ENCODE measurements around the gene PLPP1.

- TF ChIP-seq FOXA1 (IDR thresholded peaks at IDR 0.05), result no peak
- no peak for TF ChIP-seq ZNF384 (IDR thresholded peaks at IDR 0.05)
- no peak for TF ChIP-seq SUZ12 (IDR thresholded peaks at IDR 0.05)
- TF ChIP-seq CTBP1 (IDR thresholded peaks at IDR 0.05; ENCODE audit: borderline replicate concordance), result no peak
- no peak for TF ChIP-seq HDGF (IDR thresholded peaks at IDR 0.05; ENCODE audit: borderline replicate concordance)
- no peak for TF ChIP-seq FOXM1 (IDR thresholded peaks at IDR 0.05; ENCODE audit: borderline replicate concordance)
- TF ChIP-seq ELF4 (IDR thresholded peaks at IDR 0.05), result no peak
- no peak for TF ChIP-seq NFRKB (IDR thresholded peaks at IDR 0.05)
- TF ChIP-seq SP1 (IDR thresholded peaks at IDR 0.05), result no peak
- TF ChIP-seq ARNT (IDR thresholded peaks at IDR 0.05), result no peak
- no peak for TF ChIP-seq TARDBP (IDR thresholded peaks at IDR 0.05)
- TF ChIP-seq BHLHE40 (IDR thresholded peaks at IDR 0.05; ENCODE audit: borderline replicate concordance), result no peak
- TF ChIP-seq PKNOX1 (IDR thresholded peaks at IDR 0.05), result no peak
Observed at GRCh38 chr5:55471468-55471867, 63.3 kb downstream of the PLPP1 start.
